Activated T-cell treated with anti-CD3 and anti-CD28 coated beads for 4 hours (primary cell): ENCODE measurements around the gene C16orf92.
A peak's percentile ranks its signal among the peaks of the same experiment; 100 is the strongest.
"Not testable (repeated sequence)": the region's sequence is repeated elsewhere in the genome, so short reads cannot be mapped to it uniquely, and the experiment has no call there.

ENCODE experiments used
- DNase-seq: peaks from one replicate; pipeline ENCODE4 v3.0.0-alpha.2; 2020

The C16orf92 gene

DNA sequence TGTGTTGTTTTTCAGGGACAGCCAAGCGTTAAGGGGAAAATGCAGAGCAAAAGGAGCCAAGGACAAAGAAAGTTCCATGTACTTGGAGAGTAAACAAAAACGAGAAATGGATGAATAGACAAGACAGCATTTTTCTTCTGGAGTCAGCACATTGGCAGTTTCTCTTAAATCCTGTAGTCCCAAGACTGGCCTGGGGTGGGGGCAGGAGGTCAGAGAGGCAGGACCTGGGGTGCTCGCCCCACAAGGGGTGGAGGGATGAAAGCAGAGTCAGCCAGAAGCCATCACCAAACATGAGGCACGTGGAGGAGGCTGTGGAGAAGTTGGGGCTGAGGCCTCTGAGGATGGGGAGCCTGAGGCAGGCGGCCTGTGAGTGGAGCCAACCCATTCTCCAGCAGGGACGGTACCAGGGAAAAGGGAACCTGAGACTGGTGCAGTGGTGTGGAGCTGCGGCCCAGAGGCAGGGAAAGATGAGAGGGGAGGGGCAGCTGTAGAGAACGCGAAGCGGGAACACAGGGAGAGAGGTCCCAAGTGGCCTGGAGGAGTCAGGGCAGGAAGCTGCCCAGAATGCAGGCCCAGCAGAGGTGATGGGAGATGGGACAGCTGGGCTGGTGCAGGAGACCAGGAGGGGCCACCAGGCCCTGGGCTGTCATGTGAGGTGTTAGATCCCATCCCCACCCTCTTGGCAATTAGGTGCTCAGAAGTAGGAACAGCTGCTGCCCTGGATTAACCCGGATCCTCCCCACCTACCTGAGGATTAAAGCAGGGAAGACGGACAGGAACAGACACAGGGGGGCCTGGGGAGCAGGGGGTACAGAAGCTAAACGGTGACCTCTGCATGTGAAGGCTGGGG is 4.8 kb downstream of the C16orf92 start:
- no peak for DNase-seq

GRCh38 chr16:30028438-30029076 is 5.6 kb downstream of the C16orf92 start:
- DNase-seq = no peak

GRCh38 chr16:30030011-30030685 is 7.2 kb downstream of the C16orf92 start:
- no peak for DNase-seq

GRCh38 chr16:30030841-30031413 is 7.9 kb downstream of the C16orf92 start, which contains the start of gene TLCD3B:
Gene TLCD3B (minus strand): TSS chr16:30031271. CDS start chr16:30030527, 744 bp downstream.
- no peak for DNase-seq

DNA sequence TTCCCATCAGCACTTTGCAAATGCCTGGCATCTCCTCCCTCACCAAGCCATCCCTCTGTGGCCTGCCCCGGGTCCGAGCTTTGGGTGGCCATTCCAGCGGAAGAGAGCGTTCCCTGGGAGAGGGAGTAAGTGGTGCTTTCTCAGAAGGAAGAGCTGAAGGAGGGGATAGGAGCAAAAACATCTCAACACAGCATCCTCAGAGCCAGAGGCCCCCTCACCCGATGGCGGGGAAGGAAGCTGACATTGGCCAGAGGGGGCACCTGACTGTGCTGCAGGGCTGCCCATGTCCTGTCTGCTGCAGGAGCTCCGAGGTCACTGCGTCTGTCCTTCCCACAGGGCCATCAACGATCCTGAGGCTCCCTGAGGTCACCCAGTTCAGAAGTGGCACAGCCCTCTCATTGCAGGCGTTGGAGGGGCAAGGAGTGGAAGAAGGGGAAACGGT is 8.5 kb downstream of the C16orf92 start:
- no peak for DNase-seq

GRCh38 chr16:30032083-30032819 is 9.3 kb downstream of the C16orf92 start:
- DNase-seq = peak; percentile 46

DNA sequence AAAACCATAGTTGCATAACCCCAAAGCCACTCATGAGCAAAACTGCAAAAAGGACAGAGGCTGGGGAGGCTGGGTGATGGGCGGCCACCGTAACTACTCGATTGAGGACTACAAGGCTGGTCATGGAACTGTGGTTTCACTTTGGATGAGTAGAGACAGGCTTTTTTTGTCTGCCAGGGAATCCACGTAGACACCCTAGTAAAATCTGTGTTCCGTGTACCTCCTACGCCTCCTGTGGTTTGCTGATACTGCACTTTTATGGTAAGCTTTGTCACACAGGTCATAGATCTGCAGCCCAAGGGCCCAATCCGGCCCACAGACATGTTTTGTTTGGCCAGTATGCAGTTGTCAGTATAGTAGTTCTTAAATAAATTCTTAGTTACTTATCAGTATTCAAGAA is 10.3 kb downstream of the C16orf92 start:
- DNase-seq = no peak

- no peak for DNase-seq
These were observed 17.2 kb downstream of the C16orf92 start for GRCh38 chr16:30040221-30040620.

- not testable (repeated sequence) for DNase-seq
These were observed 17.7 kb downstream of the C16orf92 start for GRCh38 chr16:30040690-30041089.

GRCh38 chr16:30041841-30042240 is 18.8 kb downstream of the C16orf92 start:
- no peak for DNase-seq

- DNase-seq = no peak
These were observed 23.2 kb downstream of the C16orf92 start for GRCh38 chr16:30046178-30046577.

- DNase-seq = no peak
These were observed 23.6 kb downstream of the C16orf92 start for GRCh38 chr16:30046588-30046987.

DNA sequence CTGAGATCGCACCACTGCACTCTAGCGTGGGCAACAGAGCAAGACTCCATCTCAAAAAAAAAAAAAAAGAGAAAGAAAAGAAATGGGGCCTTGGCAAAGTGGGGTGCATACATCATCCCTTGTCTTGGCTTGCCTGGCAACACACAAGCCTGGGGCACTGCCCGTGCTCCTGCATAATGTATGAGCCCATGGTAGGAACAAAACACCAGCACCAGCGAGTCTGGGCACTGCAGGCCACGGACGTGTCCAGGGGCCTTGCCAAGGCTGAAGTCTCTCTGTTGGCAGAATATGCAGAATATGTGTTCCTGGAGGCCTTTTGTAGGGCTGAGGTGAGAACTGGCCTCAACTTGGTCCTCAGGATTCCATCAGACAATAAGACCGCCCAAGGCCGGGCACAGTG is 26.9 kb downstream of the C16orf92 start:
- DNase-seq = no peak

- no peak for DNase-seq
These were observed 28.5 kb downstream of the C16orf92 start for GRCh38 chr16:30051518-30051917.

GRCh38 chr16:30052671-30053372 is 29.8 kb downstream of the C16orf92 start:
- DNase-seq = peak; percentile 87

DNA sequence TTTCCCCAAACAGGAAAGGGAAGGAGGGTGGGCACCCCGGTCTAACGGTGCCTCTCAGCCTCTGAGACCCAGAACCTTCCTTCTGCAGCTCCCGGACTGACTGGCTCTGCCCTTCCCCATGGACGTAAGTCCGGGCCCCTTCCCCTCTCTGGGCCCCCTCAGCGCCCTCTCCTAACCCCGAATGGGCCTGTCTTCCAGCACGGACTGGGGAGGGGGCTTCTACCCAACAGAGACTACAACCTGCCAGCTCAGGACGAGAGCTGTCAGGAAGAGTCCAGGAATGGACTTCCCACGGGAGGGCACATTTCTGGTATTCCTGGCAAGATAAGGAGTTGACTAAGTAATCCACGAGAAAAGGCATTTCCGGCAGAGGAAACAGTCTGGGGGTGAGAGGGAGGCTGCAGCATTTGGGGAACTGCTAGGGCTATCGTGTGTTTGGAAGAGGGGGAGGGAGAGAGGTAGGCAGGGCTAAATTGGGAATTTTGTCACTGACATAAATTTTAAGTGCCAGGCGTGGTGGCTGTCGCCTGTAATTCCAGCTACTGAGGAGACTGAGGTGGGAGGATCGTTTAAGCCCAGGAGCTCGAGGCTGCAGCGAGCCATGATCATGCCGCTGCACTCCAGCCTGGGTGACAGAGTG is 30.5 kb downstream of the C16orf92 start:
- no peak for DNase-seq

- no peak for DNase-seq
These were observed 31.5 kb downstream of the C16orf92 start for GRCh38 chr16:30054451-30054850.

- no peak for DNase-seq
These were observed 32.1 kb downstream of the C16orf92 start for GRCh38 chr16:30054959-30055553.

GRCh38 chr16:30060346-30060745 is 37.3 kb downstream of the C16orf92 start:
- no peak for DNase-seq

DNA sequence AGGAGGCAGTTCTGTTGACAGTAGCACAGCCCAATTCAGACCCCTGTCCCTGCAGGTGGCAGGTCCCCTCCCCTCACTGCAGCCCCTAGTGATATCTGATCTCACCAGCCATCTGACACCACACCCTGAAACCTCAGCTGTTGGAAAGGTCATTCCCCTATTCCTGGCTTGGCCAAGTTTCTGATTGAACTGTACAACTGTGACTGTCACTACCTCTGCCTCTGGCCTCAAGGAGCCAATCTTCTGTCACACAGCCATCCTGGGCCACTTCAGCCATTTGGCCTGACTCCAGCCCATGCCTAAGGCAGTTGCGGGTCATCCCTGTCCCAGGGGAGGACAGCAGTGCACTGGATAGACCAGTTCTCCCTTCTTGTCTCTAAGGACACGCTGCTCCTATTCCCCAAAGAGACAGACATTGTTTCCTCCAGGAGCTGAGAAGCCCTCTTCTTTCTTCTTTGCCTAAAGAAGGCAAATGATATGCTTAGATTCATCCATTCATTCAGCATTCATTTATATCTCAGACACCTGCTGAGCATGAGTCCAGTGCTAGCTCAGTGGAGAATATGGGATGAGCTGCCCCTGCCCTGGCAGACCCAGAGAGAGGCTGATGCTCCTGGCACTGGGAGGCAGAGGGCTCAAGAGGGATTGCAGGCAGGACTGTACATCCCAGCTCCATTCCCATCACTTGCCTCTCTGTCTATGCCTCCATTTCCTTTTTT is 38.0 kb downstream of the C16orf92 start:
- no peak for DNase-seq
